HepG2 (cell line): ENCODE measurements around the gene MRPL14. TPM values are rescaled to one million over a fixed set of nuclear protein-coding genes. Genes with fewer than 3 reads are reported as not detected.
A peak's percentile ranks its signal among the peaks of the same experiment; 100 is the strongest.

Experiments used
- ARID3A ChIP-seq: IDR thresholded peaks from 2 replicates; pipeline ENCODE4 v1.6.1; 2012; ENCODE audit warnings: low read depth, low read length, improper control_type of control experiment
- ARID5B ChIP-seq: IDR thresholded peaks from 2 replicates; pipeline ENCODE4 v1.4.0; 2020; ENCODE audit warnings: mild to moderate bottlenecking, missing genetic modification reagents
- ATF1 ChIP-seq: IDR thresholded peaks from 2 replicates; pipeline ENCODE4 v1.6.1; 2016; ENCODE audit warnings: mild to moderate bottlenecking, control low read depth
- CSRNP2 ChIP-seq: sonication (generic); formaldehyde crosslinking; conservative IDR thresholded peaks from 2 replicates; pipeline ENCODE4 v1.8.0; 2022; ENCODE audit warnings: low read depth, missing genetic modification reagents
- FOSL2 ChIP-seq: sonication (generic); formaldehyde crosslinking; IDR thresholded peaks from 2 replicates; pipeline ENCODE4 v1.4.0; 2020; ENCODE audit warnings: missing genetic modification reagents
- GTF2F1 ChIP-seq: fragments of 150-350 bp; IDR thresholded peaks from 2 replicates; pipeline ENCODE4 v1.6.1; 2014; ENCODE audit warnings: low read length
- HHEX ChIP-seq: IDR thresholded peaks from 2 replicates; pipeline ENCODE4 v1.6.1; 2016; ENCODE audit warnings: control low read depth
- HNRNPK ChIP-seq: fragments of 200-400 bp; formaldehyde crosslinking; IDR thresholded peaks from 2 replicates; pipeline ENCODE4 v1.6.1; 2018; ENCODE audit warnings: low read length, low read depth, moderate library complexity, mild to moderate bottlenecking; ENCODE audit not compliant: poor library complexity, severe bottlenecking
- JUND ChIP-seq: sonication (generic); formaldehyde crosslinking; IDR thresholded peaks from 2 replicates; pipeline ENCODE4 v1.8.0; 2022; ENCODE audit warnings: mild to moderate bottlenecking, missing genetic modification reagents
- KLF12 ChIP-seq: sonication (generic); formaldehyde crosslinking; IDR thresholded peaks from 2 replicates; pipeline ENCODE4 v1.4.0; 2020; ENCODE audit warnings: missing genetic modification reagents, borderline replicate concordance
- MEIS1 ChIP-seq: sonication (generic); formaldehyde crosslinking; IDR thresholded peaks from 2 replicates; pipeline ENCODE4 v1.9.0; 2021; ENCODE audit warnings: mild to moderate bottlenecking, missing genetic modification reagents, moderate library complexity, borderline replicate concordance
- MTERF4 ChIP-seq: sonication (generic); formaldehyde crosslinking; IDR thresholded peaks from 2 replicates; pipeline ENCODE4 v1.8.0; 2023; ENCODE audit warnings: mild to moderate bottlenecking, missing genetic modification reagents
- MYC ChIP-seq: sonication (generic); formaldehyde crosslinking; IDR thresholded peaks from 2 replicates; pipeline ENCODE4 v1.9.0; 2021; ENCODE audit warnings: missing genetic modification reagents, borderline replicate concordance
- RBAK ChIP-seq: sonication (generic); formaldehyde crosslinking; IDR thresholded peaks from 2 replicates; pipeline ENCODE4 v1.5.1; 2020; ENCODE audit warnings: mild to moderate bottlenecking, missing genetic modification reagents
- RFX3 ChIP-seq: IDR thresholded peaks from 2 replicates; pipeline ENCODE4 v1.6.1; 2016; ENCODE audit warnings: missing biosample characterization, missing genetic modification reagents
- SAP130 ChIP-seq: IDR thresholded peaks from 2 replicates; pipeline ENCODE4 v1.6.1; 2016; ENCODE audit warnings: low read depth
- SIX1 ChIP-seq: sonication (generic); formaldehyde crosslinking; IDR thresholded peaks from 2 replicates; pipeline ENCODE4 v1.4.0; 2020; ENCODE audit warnings: missing genetic modification reagents, borderline replicate concordance
- SP1 ChIP-seq, 2 experiments: fragments of 450-650 bp in 1 of 2; sonication (generic) in 1 of 2; formaldehyde crosslinking in 1 of 2; IDR thresholded peaks; 2 replicates each; pipeline versions ENCODE4 v1.4.0 to v1.6.1; 2016 to 2020; ENCODE audit warnings: missing genetic modification reagents in 1 of 2
- TSC22D2 ChIP-seq: sonication (generic); formaldehyde crosslinking; IDR thresholded peaks from 2 replicates; pipeline ENCODE4 v1.5.1; 2020; ENCODE audit warnings: missing genetic modification reagents, mild to moderate bottlenecking, borderline replicate concordance
- ZNF382 ChIP-seq: sonication (generic); formaldehyde crosslinking; IDR thresholded peaks from 2 replicates; pipeline ENCODE4 v1.5.0; 2020; ENCODE audit warnings: missing genetic modification reagents, mild to moderate bottlenecking, borderline replicate concordance
- ZNF383 ChIP-seq: sonication (generic); formaldehyde crosslinking; IDR thresholded peaks from 2 replicates; pipeline ENCODE4 v1.4.0; 2020; ENCODE audit warnings: missing genetic modification reagents, mild to moderate bottlenecking, borderline replicate concordance
- ZNF644 ChIP-seq: IDR thresholded peaks from 2 replicates; pipeline ENCODE4 v1.6.1; 2016; ENCODE audit warnings: low read depth
- polyA plus RNA-seq, 8 experiments: library from polyadenylated mRNA; depleted of rRNA in 3 of 8; stranded (reverse) in 7 of 8; unstranded in 1 of 8; fragments of >200 nt; fragmentation: Illumina TruSeq in 4 of 8; extraction: Trizol in 4 of 8; gene quantifications; 2 replicates each; pipeline versions ENCODE4 v1.2.1 to v1.2.3, GENCODE V29; 2011 to 2016; ENCODE audit warnings: low read depth in 4 of 8, missing spikeins in 1 of 8, mixed read lengths in 1 of 8; ENCODE audit not compliant: insufficient read depth in 1 of 8
- total RNA-seq, 5 experiments: library from RNA; depleted of rRNA; stranded (reverse); fragments of >200 nt; fragmentation: Illumina TruSeq; extraction: Trizol; gene quantifications; 2 replicates each; pipeline ENCODE4 v1.2.3, GENCODE V29; 2016; ENCODE audit warnings: low read depth in 1 of 5

The MRPL14 gene
- total and polyA plus RNA-seq, 2 of the 13 experiments (the other 11 are each of a cell fraction or from before 2014, with no cell fraction given) = 157 to 178 TPM

GRCh38 chr6:44094403-44095242 is 32.6 kb downstream of the MRPL14 start (continued):
- TF ChIP-seq ARID3A (peak; percentile 86), JUND (no peak), ZNF382 (CRISPR knock-in tag) (no peak), MTERF4 (CRISPR knock-in tag) (no peak), MEIS1 (peak; percentile 99), SAP130 (CRISPR knock-in tag) (peak; percentile 86), SP1 (IDR thresholded peaks at IDR 0.05) (no peak), SP1 (CRISPR knock-in tag; IDR thresholded peaks at IDR 0.05) (peak; percentile 58; the same call in 1 of the 2 replicates), HHEX (CRISPR knock-in tag) (no peak), HNRNPK (no peak), KLF12 (CRISPR knock-in tag) (0 out of 2 replicates have a peak, but pooled peaks have one; percentile 27), RFX3 (CRISPR knock-in tag) (0 out of 2 replicates have a peak, but pooled peaks have one; percentile 37), FOSL2 (CRISPR knock-in tag) (peak; percentile 75), CSRNP2 (CRISPR knock-in tag) (no peak), SIX1 (CRISPR knock-in tag) (peak; percentile 77; the same call in 1 of the 2 replicates), ARID5B (peak; percentile 95), ZNF383 (CRISPR knock-in tag) (no peak), MYC (peak; percentile 32; the same call in 1 of the 2 replicates), ATF1 (CRISPR knock-in tag) (0 out of 2 replicates have a peak, but pooled peaks have one; percentile 28), TSC22D2 (no peak), RBAK (CRISPR knock-in tag) (peak; percentile 98), GTF2F1 (no peak), ZNF644 (CRISPR knock-in tag) (peak; percentile 78; the same call in 1 of the 2 replicates)
